Central memory CD4-positive, alpha-beta T cell (primary cell): ENCODE measurements around the gene EFHC2.

Experiments used
- DNase-seq: peaks from one replicate; pipeline ENCODE4 v3.0.0; 2022

The EFHC2 gene

GRCh38 chrX:44143061-44143602, 200.3 kb downstream of the EFHC2 start:
- DNase-seq = no peak

GRCh38 chrX:44130189-44130588, 213.3 kb downstream of the EFHC2 start:
- no peak for DNase-seq

- no peak for DNase-seq
Observed at GRCh38 chrX:44113337-44113736, 230.1 kb downstream of the EFHC2 start.

GRCh38 chrX:44106864-44107263, 236.6 kb downstream of the EFHC2 start:
- no peak for DNase-seq

GRCh38 chrX:44105228-44105913, 238.1 kb downstream of the EFHC2 start:
- no peak for DNase-seq

GRCh38 chrX:44104699-44105098, 238.8 kb downstream of the EFHC2 start:
- no peak for DNase-seq

- no peak for DNase-seq
Observed at GRCh38 chrX:44101281-44101680, 242.2 kb downstream of the EFHC2 start.

- DNase-seq = no peak
Observed at GRCh38 chrX:44099366-44099765, 244.1 kb downstream of the EFHC2 start.
